Measurements from ENCODE around the gene KLF7. TPM values are rescaled to one million over a fixed set of nuclear protein-coding genes. Genes with fewer than 3 reads are reported as not detected.

The KLF7 gene
- total RNA-seq, 1 experiment from 2014 or later = 17.1 TPM

- in situ Hi-C loops (cut with HindIII; ENCODE audit: low pct_unique_long_range_greater_than_20kb, low sequenced_read_pairs) (no loop called here), intact Hi-C loops (cut with micrococcal nuclease; ENCODE audit: unreplicated experiment) (no loop called here)
- Histone ChIP-seq H3K36me3 (ENCODE audit: control insufficient read depth, insufficient read depth, low read length) (no peaks in the 10 kb centered on the region), H3K4me1 (ENCODE audit: control insufficient read depth, insufficient read depth, low read length) (no peaks in the 10 kb centered on the region), H3K4me3 (ENCODE audit: low read depth in 2 of 2, low read length in 2 of 2) (no peak overlapping the region), H3K27ac (ENCODE audit: low read length) (no peak overlapping the region), H3K9me3 (ENCODE audit: control insufficient read depth, insufficient read depth, low read depth, low read length) (no peaks in the 10 kb centered on the region), H3K27me3 (ENCODE audit: control insufficient read depth, insufficient read depth, low read length) (no peaks in the 10 kb centered on the region)
- TF ChIP-seq SIN3A (IDR thresholded peaks at IDR 0.05; ENCODE audit: borderline replicate concordance, insufficient read depth, low read depth, low read length) (no peak), TCF7L2 (IDR thresholded peaks at IDR 0.05; ENCODE audit: low read depth, low read length) (no peak), POLR2AphosphoS5 (IDR thresholded peaks at IDR 0.05; ENCODE audit: low read depth, low read length) (no peak)
- TF ChIP-seq, protein P1, sequence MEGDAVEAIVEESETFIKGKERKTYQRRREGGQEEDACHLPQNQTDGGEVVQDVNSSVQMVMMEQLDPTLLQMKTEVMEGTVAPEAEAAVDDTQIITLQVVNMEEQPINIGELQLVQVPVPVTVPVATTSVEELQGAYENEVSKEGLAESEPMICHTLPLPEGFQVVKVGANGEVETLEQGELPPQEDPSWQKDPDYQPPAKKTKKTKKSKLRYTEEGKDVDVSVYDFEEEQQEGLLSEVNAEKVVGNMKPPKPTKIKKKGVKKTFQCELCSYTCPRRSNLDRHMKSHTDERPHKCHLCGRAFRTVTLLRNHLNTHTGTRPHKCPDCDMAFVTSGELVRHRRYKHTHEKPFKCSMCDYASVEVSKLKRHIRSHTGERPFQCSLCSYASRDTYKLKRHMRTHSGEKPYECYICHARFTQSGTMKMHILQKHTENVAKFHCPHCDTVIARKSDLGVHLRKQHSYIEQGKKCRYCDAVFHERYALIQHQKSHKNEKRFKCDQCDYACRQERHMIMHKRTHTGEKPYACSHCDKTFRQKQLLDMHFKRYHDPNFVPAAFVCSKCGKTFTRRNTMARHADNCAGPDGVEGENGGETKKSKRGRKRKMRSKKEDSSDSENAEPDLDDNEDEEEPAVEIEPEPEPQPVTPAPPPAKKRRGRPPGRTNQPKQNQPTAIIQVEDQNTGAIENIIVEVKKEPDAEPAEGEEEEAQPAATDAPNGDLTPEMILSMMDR (IDR thresholded peaks at IDR 0.05) = no peak
- TF ChIP-seq, protein P2, sequence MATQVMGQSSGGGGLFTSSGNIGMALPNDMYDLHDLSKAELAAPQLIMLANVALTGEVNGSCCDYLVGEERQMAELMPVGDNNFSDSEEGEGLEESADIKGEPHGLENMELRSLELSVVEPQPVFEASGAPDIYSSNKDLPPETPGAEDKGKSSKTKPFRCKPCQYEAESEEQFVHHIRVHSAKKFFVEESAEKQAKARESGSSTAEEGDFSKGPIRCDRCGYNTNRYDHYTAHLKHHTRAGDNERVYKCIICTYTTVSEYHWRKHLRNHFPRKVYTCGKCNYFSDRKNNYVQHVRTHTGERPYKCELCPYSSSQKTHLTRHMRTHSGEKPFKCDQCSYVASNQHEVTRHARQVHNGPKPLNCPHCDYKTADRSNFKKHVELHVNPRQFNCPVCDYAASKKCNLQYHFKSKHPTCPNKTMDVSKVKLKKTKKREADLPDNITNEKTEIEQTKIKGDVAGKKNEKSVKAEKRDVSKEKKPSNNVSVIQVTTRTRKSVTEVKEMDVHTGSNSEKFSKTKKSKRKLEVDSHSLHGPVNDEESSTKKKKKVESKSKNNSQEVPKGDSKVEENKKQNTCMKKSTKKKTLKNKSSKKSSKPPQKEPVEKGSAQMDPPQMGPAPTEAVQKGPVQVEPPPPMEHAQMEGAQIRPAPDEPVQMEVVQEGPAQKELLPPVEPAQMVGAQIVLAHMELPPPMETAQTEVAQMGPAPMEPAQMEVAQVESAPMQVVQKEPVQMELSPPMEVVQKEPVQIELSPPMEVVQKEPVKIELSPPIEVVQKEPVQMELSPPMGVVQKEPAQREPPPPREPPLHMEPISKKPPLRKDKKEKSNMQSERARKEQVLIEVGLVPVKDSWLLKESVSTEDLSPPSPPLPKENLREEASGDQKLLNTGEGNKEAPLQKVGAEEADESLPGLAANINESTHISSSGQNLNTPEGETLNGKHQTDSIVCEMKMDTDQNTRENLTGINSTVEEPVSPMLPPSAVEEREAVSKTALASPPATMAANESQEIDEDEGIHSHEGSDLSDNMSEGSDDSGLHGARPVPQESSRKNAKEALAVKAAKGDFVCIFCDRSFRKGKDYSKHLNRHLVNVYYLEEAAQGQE (IDR thresholded peaks at IDR 0.05; ENCODE audit: insufficient read depth in 1 of 2, low read depth in 2 of 2, low read length in 1 of 2) = no peak
- no TSS peak for BruUV-seq (replicated peaks)
- ChIA-PET POLR2A (no interaction called here), CTCF (no interaction called here)
- ATAC-seq (no peak), DNase-seq (ENCODE audit: low read depth, low spot score) (no peak)
These were observed 62.6 kb downstream of the KLF7 start for GRCh38 chr2:207103132-207103531.

- CTCF ChIA-PET = no interaction called here
- no peak for ATAC-seq
- Histone ChIP-seq H3K36me3 (ENCODE audit: control insufficient read depth, insufficient read depth, low read length) (no peaks in the 10 kb centered on the region), H3K4me1 (ENCODE audit: control insufficient read depth, insufficient read depth, low read length) (no peaks in the 10 kb centered on the region), H3K4me3 (ENCODE audit: low read depth in 2 of 2, low read length in 2 of 2) (no peak overlapping the region), H3K27me3 (ENCODE audit: control insufficient read depth, insufficient read depth, low read length) (no peaks in the 10 kb centered on the region), H3K9me3 (ENCODE audit: control insufficient read depth, insufficient read depth, low read depth, low read length) (no peaks in the 10 kb centered on the region), H3K27ac (ENCODE audit: low read length) (no peak overlapping the region)
- no peak for DNase-seq (ENCODE audit: low read depth, low spot score)
- no TSS peak for BruUV-seq (replicated peaks)
- intact Hi-C loops (cut with micrococcal nuclease; ENCODE audit: unreplicated experiment) = no loop called here
- in situ Hi-C loops (cut with HindIII; ENCODE audit: low pct_unique_long_range_greater_than_20kb, low sequenced_read_pairs) = no loop called here
- TF ChIP-seq POLR2AphosphoS5 (IDR thresholded peaks at IDR 0.05; ENCODE audit: low read depth, low read length) (no peak), TCF7L2 (IDR thresholded peaks at IDR 0.05; ENCODE audit: low read depth, low read length) (no peak), SIN3A (IDR thresholded peaks at IDR 0.05; ENCODE audit: borderline replicate concordance, insufficient read depth, low read depth, low read length) (no peak)
- TF ChIP-seq, protein P2 (IDR thresholded peaks at IDR 0.05; ENCODE audit: insufficient read depth in 1 of 2, low read depth in 2 of 2, low read length in 1 of 2) = no peak
- TF ChIP-seq, protein P1 (IDR thresholded peaks at IDR 0.05) = no peak
- POLR2A ChIA-PET = no interaction called here
These were observed 63.8 kb downstream of the KLF7 start for GRCh38 chr2:207101984-207102383.
